Spleen (tissue), 11 donors: ENCODE data around the gene SLC36A4. TPM values are rescaled to one million over a fixed set of nuclear protein-coding genes. Genes with fewer than 3 reads are reported as not detected.
A peak's percentile ranks its signal among the peaks of the same experiment; 100 is the strongest.

ENCODE experiments used
- DNase-seq: peaks from one replicate; pipeline ENCODE4 v3.0.0-alpha.2; 2020
- H3K27ac ChIP-seq, 8 donors: fragments of 200-600 bp; sonication (generic) in 7 of 8; 1 replicate in 4 of 8; 2 replicates in 4 of 8; pipeline versions ENCODE4 v1.5.0 to v1.8.0; 2016 to 2021; ENCODE audit warnings: inconsistent platforms in 4 of 8, mild to moderate bottlenecking in 4 of 8, moderate library complexity in 1 of 8
- H3K27me3 ChIP-seq, 7 donors: fragments of 200-600 bp; sonication (generic) in 6 of 7; replicated peaks in 1 of 7; 1 replicate in 4 of 7; 2 replicates in 3 of 7; pipeline versions ENCODE4 v1.5.0 to v1.8.0; 2016 to 2021; ENCODE audit warnings: inconsistent platforms in 3 of 7, mild to moderate bottlenecking in 1 of 7
- H3K36me3 ChIP-seq, 6 donors: fragments of 200-600 bp; sonication (generic) in 5 of 6; 1 replicate in 4 of 6; 2 replicates in 2 of 6; pipeline versions ENCODE4 v1.5.0 to v1.8.0; 2016 to 2021; ENCODE audit warnings: inconsistent platforms in 2 of 6
- H3K4me1 ChIP-seq, 6 donors: fragments of 200-600 bp; sonication (generic) in 5 of 6; 1 replicate in 3 of 6; 2 replicates in 3 of 6; pipeline versions ENCODE4 v1.5.0 to v1.8.0; 2016 to 2021; ENCODE audit warnings: inconsistent platforms in 3 of 6
- H3K4me3 ChIP-seq, 8 donors: fragments of 200-600 bp; sonication (generic) in 7 of 8; 1 replicate in 4 of 8; 2 replicates in 4 of 8; pipeline versions ENCODE4 v1.5.0 to v1.8.0; 2016 to 2021; ENCODE audit warnings: inconsistent platforms in 4 of 8, mild to moderate bottlenecking in 4 of 8, moderate library complexity in 2 of 8
- H3K9me3 ChIP-seq, 8 donors: fragments of 200-600 bp; sonication (generic) in 7 of 8; 1 replicate in 4 of 8; 2 replicates in 4 of 8; pipeline versions ENCODE4 v1.5.0 to v1.8.0; 2016 to 2021; ENCODE audit warnings: inconsistent platforms in 4 of 8
- CTCF ChIP-seq, 11 experiments: fragments of 200-600 bp in 7 of 11; fragments of 450-650 bp in 4 of 11; sonication (generic) in 4 of 11; IDR thresholded peaks in 8 of 11; conservative IDR thresholded peaks in 3 of 11; 1 replicate in 7 of 11; 2 replicates in 4 of 11; pipeline versions ENCODE4 v1.4.0 to v1.8.0; 2016 to 2021; ENCODE audit warnings: antibody characterized with exemption in 11 of 11, inconsistent platforms in 4 of 11, mild to moderate bottlenecking in 1 of 11
- POLR2A ChIP-seq, 3 donors: fragments of 450-650 bp; IDR thresholded peaks; one replicate each; pipeline ENCODE4 v1.5.1; 2017; ENCODE audit warnings: antibody characterized with exemption in 3 of 3, mild to moderate bottlenecking in 1 of 3
- POLR2AphosphoS5 ChIP-seq, 3 donors: sonication (generic); formaldehyde crosslinking; IDR thresholded peaks; one replicate each; pipeline ENCODE4 v1.5.1; 2017; ENCODE audit warnings: antibody characterized with exemption in 3 of 3
- WGBS, 5 donors: extraction: QIAGEN DNeasy Blood & Tissue Kit in 3 of 5; methylation state at CpG; one replicate each; pipeline versions ENCODE4 v1.1.5 to v1.1.7; 2013 to 2018; 5-methylcytosine and 5-hydroxymethylcytosine counted together
- intact Hi-C: fragments of 100-400 bp; cut with DNase I; formaldehyde crosslinking; loops from one replicate; pipeline ENCODE4 v1.15.0; 2023; ENCODE audit warnings: low total_unique reads
- polyA plus RNA-seq, 3 donors: library from polyadenylated mRNA; stranded (reverse); fragments of 200-250 nt; gene quantifications; one replicate each; pipeline ENCODE4 v1.2.1, GENCODE V29; 2013
- total RNA-seq, 7 donors: library from RNA; depleted of rRNA in 3 of 7; stranded (reverse); fragments of >200 nt in 3 of 7; fragmentation: NEBNext Ultra II Directional in 4 of 7; extraction: Animal tissue kit (Norgen Biotek cat#: 25700) in 4 of 7; gene quantifications; one replicate each; pipeline versions ENCODE4 v1.1.0 to v1.2.1, GENCODE V29; 2016 to 2021
- donor health status: healthy with polysubstance abuse.
- donor health status: DM: no; HTN: no; CAD: no; lungs with moderate emphysema.
- donor health status: DM: no; HTN: no; CAD: no.
- donor health status: Bipolar disorder and iron deficiency.
- donor health status: healthy.
- donor health status: DM: no; HTN: no; CAD: no.
- donor health status: DM: yes; HTN: yes; CAD: no.

Gene SLC36A4
- total and polyA plus RNA-seq, 10 donors = 2.6 to 41.4 (median 17.3) TPM

GRCh38 chr11:93229876-93230275 is 32.1 kb upstream of the SLC36A4 start:
- Histone ChIP-seq H3K4me3 (no peak overlapping the region), H3K9me3 (no peaks in the 10 kb centered on the region), H3K36me3 (no peaks in the 10 kb centered on the region), H3K4me1 (no peaks in the 10 kb centered on the region), H3K27ac (no peak overlapping the region), H3K27me3 (peaks cover 0 to 6% (median 0%) of the 10 kb centered on the region in 7 donors)
- WGBS, 5 donors = 91 to 100% (median 93%) methylated on average over 1 of the region's 1 CpG
- TF ChIP-seq POLR2A (IDR thresholded peaks at IDR 0.05) = no peak
- no peak for TF ChIP-seq CTCF (IDR thresholded peaks at IDR 0.05 in 8 of 11, conservative IDR thresholded peaks at IDR 0.05 in 3 of 11)
- no peak for TF ChIP-seq POLR2AphosphoS5 (IDR thresholded peaks at IDR 0.05)
- no peak for DNase-seq
- intact Hi-C loops = loop anchor here (5.0 kb wide), 3 partner anchors 288 to 422 kb away; partner anchors contain the start of gene SMCO4

- H3K27ac ChIP-seq = no peak overlapping the region
- 39 to 52% (median 43%) methylated on average over 2 of the region's 2 CpGs for WGBS, 5 donors
- no peaks in the 10 kb centered on the region for H3K36me3 ChIP-seq
- intact Hi-C loops = loop anchor here (5.0 kb wide), 1 partner anchor 283 kb away; no protein-coding TSS in a partner anchor
- no peak for DNase-seq
- H3K9me3 ChIP-seq = no peaks in the 10 kb centered on the region
- peak in 5 of 11 experiments; percentile 22 to 36 (median 26) for TF ChIP-seq CTCF (IDR thresholded peaks at IDR 0.05 in 8 of 11, conservative IDR thresholded peaks at IDR 0.05 in 3 of 11)
- no peak for TF ChIP-seq POLR2A (IDR thresholded peaks at IDR 0.05)
- no peaks in the 10 kb centered on the region for H3K27me3 ChIP-seq
- no peaks in the 10 kb centered on the region for H3K4me1 ChIP-seq
- no peak overlapping the region for H3K4me3 ChIP-seq
These were observed 27.9 kb upstream of the SLC36A4 start for GRCh38 chr11:93225662-93226061.

- H3K4me3 ChIP-seq = no peak overlapping the region
- H3K4me1 ChIP-seq = no peaks in the 10 kb centered on the region
- intact Hi-C loops = no loop called here
These were observed 23.7 kb upstream of the SLC36A4 start for GRCh38 chr11:93221539-93221938.

GRCh38 chr11:93220078-93220477 is 22.3 kb upstream of the SLC36A4 start:
- no peak overlapping the region for H3K4me3 ChIP-seq
- no peaks in the 10 kb centered on the region for H3K9me3 ChIP-seq
- TF ChIP-seq POLR2AphosphoS5 (IDR thresholded peaks at IDR 0.05) (no peak), CTCF (IDR thresholded peaks at IDR 0.05 in 8 of 11, conservative IDR thresholded peaks at IDR 0.05 in 3 of 11) (no peak), POLR2A (IDR thresholded peaks at IDR 0.05) (no peak)
- H3K27ac ChIP-seq = no peak overlapping the region
- no peak for DNase-seq
- intact Hi-C loops = no loop called here
- no peaks in the 10 kb centered on the region for H3K27me3 ChIP-seq
- H3K4me1 ChIP-seq = no peaks in the 10 kb centered on the region
- H3K36me3 ChIP-seq = no peaks in the 10 kb centered on the region

More at GRCh38 chr11:93221539-93221938, 23.7 kb upstream of the SLC36A4 start:
- DNase-seq = no peak
- Histone ChIP-seq H3K9me3 (no peaks in the 10 kb centered on the region), H3K27me3 (no peaks in the 10 kb centered on the region), H3K27ac (no peak overlapping the region), H3K36me3 (no peaks in the 10 kb centered on the region)
- WGBS, 5 donors = 80 to 89% (median 86%) methylated on average over 4 of the region's 4 CpGs
- no peak for TF ChIP-seq CTCF (IDR thresholded peaks at IDR 0.05 in 8 of 11, conservative IDR thresholded peaks at IDR 0.05 in 3 of 11)
- TF ChIP-seq POLR2A (IDR thresholded peaks at IDR 0.05) = no peak
- no peak for TF ChIP-seq POLR2AphosphoS5 (IDR thresholded peaks at IDR 0.05)
